ENCODE measurements around the gene UBASH3A.

- TF ChIP-seq, protein P1, sequence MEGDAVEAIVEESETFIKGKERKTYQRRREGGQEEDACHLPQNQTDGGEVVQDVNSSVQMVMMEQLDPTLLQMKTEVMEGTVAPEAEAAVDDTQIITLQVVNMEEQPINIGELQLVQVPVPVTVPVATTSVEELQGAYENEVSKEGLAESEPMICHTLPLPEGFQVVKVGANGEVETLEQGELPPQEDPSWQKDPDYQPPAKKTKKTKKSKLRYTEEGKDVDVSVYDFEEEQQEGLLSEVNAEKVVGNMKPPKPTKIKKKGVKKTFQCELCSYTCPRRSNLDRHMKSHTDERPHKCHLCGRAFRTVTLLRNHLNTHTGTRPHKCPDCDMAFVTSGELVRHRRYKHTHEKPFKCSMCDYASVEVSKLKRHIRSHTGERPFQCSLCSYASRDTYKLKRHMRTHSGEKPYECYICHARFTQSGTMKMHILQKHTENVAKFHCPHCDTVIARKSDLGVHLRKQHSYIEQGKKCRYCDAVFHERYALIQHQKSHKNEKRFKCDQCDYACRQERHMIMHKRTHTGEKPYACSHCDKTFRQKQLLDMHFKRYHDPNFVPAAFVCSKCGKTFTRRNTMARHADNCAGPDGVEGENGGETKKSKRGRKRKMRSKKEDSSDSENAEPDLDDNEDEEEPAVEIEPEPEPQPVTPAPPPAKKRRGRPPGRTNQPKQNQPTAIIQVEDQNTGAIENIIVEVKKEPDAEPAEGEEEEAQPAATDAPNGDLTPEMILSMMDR (IDR thresholded peaks at IDR 0.05), result no peak
- TF ChIP-seq EZH2 (IDR thresholded peaks at IDR 0.05; ENCODE audit: borderline replicate concordance, insufficient read depth, low read depth, low read length, poor library complexity, severe bottlenecking), result no peak
Observed at GRCh38 chr21:42465803-42466127, 62.1 kb downstream of the UBASH3A start.

Measured in B cell (primary cell).